ENCODE results near the gene HSPD1.
A peak's percentile ranks its signal among the peaks of the same experiment; 100 is the strongest.

HSPD1 gene

DNA sequence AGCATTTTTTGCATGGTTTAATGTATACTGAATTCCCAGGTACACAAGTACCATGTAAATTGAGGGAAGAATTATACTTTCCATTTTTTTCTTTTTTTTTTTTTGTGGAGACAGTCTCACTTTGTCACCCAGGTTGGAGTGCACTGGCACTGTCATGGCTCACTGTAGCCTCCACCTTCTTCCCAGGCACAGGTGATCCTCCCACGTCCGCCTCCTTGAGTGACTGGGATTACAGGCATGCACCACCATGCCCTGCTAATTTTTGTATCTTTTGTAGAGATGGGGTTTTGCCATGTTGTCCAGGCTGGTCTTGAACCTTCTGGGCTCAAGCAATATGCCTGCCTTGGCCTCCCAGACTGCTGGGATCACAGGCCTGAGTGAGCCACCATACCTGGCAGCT is 4.4 kb upstream of the HSPD1 start:
- TF ChIP-seq, protein P1, sequence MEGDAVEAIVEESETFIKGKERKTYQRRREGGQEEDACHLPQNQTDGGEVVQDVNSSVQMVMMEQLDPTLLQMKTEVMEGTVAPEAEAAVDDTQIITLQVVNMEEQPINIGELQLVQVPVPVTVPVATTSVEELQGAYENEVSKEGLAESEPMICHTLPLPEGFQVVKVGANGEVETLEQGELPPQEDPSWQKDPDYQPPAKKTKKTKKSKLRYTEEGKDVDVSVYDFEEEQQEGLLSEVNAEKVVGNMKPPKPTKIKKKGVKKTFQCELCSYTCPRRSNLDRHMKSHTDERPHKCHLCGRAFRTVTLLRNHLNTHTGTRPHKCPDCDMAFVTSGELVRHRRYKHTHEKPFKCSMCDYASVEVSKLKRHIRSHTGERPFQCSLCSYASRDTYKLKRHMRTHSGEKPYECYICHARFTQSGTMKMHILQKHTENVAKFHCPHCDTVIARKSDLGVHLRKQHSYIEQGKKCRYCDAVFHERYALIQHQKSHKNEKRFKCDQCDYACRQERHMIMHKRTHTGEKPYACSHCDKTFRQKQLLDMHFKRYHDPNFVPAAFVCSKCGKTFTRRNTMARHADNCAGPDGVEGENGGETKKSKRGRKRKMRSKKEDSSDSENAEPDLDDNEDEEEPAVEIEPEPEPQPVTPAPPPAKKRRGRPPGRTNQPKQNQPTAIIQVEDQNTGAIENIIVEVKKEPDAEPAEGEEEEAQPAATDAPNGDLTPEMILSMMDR (conservative IDR thresholded peaks at IDR 0.05): no peak
- TF ChIP-seq ZFX (IDR thresholded peaks at IDR 0.05): no peak
- H3K27ac ChIP-seq: no peak overlapping the region

DNA sequence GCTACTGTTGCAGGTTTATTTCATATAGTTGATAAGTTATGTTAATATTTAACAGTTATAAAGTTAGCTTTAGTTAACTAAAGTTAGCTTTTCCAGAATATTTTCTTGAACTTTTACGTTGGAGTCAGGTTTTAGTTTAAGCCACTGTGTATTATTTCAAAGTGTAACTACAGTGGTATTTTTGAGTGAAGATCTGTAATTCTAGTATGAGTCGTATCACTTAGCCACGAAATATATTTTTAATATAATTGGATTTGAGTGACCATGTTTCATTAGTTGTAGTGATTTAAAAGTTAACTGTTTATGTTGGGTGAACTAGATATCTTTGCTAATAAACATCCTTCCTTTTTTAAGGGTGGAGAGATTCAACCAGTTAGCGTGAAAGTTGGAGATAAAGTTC is 3.0 kb upstream of the HSPD1 start:
- TF ChIP-seq ZFX (IDR thresholded peaks at IDR 0.05): no peak
- TF ChIP-seq, protein P1 (conservative IDR thresholded peaks at IDR 0.05): no peak
- H3K27ac ChIP-seq: no peak overlapping the region

DNA sequence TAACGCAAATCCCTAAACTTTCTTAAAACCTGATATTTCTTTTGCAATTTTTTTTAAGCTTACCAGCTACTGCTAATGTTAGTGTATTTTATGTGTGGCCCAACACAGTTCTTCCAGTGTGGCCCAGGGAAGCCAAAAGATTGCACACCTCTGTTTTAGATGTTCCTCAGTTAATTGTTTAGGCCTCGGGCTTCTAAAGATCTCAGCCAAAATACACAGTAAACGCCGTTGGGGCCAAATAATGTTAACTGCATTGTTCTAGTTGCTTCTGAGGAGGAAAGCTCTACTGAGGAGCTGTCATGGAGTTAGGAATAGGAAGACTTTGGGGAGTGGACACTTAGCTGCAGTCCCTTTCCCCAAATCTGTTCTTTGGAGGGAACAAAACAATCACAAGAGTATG is 2.6 kb upstream of the HSPD1 start:
- H3K27ac ChIP-seq: peak overlapping the region; percentile 99; the same call in 1 of the 2 replicates
- TF ChIP-seq ZFX (IDR thresholded peaks at IDR 0.05): no peak
- TF ChIP-seq, protein P1 (conservative IDR thresholded peaks at IDR 0.05): no peak

DNA sequence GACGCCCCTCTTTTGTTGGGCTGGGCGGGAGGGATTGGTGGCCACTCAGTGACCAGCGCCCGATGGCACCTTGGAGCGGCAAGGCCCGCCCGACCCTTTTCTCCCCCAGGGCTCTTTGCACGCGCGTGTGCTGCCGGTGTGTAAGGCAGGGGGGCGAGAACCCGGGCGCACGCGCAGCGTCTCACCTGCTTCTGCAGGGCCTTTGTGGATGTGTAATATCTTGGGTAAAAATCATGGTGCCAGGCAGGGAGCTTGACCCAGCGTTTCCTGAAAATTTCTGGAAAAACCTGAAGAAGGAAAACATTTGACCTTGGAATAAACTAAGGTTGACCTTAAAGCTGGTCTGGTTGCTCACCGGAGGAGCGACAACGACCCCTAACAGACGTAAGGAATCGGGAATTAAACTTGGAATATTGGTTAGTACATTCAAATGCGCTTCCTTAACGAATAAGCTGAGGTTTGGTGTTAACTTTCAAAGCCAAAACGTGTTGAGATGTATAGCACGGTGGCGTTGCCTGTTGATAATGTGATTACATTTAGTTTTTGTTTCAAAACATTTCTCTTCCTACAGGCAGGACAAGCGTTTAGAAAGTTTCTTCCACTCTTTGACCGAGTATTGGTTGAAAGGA is 977 bp upstream of the HSPD1 start:
- TF ChIP-seq, protein P1 (conservative IDR thresholded peaks at IDR 0.05): no peak
- TF ChIP-seq ZFX (IDR thresholded peaks at IDR 0.05): peak; percentile 58
- peak overlapping the region; percentile 99 for H3K27ac ChIP-seq

DNA sequence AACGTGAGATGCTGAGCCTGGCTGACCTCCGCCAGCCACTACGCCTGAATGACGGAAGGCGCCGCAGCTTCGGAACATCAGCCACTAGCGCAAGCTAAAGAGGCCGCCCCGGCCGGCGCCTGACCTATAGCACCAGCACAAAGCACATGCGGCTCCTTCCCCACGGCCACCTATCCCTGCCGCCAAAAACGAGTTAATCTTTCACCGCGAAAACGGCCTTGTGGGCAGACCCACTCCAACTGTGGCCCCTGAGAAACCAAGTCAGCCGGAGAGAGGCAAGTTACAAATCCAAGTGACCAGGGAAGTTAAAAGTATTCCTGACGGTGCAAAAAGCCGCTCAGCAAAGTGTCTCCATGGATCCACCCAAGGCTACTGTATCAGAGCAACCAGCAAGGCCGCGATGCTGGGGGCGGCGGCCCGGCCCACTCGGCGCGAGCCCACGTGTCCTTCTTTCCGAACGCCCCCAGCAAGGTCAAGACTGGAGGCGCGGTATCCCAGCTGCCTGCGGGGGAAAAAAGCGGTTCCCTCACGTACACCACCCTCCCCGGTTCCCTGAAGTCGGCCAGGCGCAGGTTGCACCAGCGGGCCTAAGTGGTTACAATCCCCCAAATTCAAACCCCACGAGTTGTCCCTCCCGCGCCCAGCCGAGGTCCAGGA is 575 bp downstream of the HSPD1 start:
- peak overlapping the region; percentile 99 for H3K27ac ChIP-seq
- TF ChIP-seq, protein P1 (conservative IDR thresholded peaks at IDR 0.05): no peak
- TF ChIP-seq ZFX (IDR thresholded peaks at IDR 0.05): no peak

DNA sequence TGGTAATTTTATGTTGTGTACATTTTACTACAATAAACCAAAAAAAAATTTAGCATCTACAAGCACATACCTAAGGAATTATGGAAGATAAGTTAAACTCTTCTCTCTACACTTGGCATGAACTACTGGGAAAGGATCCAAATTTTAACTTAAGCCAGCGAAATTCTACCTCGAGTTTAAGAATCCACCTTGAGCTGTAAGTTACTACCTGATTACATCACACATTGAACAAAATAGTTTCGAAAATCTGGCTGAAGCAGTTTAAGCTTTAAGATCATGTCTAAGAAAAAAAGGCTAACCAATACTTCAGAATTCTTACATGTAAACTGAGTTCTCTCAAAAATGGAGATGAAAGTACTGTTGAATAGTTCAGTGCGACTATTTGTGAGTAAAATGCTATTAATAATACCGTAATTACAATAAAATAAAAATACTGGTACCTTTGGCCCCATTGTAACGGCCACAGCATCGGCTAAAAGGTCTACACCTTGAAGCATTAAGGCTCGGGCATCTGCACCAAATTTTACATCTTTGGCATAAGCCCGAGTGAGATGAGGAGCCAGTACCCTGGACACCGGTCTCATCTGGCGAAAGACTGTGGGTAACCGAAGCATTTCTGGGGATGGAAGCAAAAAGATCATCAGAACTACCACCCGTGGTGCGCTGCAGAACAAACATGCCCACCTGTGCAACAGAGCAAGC is 1.3 kb downstream of the HSPD1 start:
- TF ChIP-seq, protein P1 (conservative IDR thresholded peaks at IDR 0.05): no peak
- TF ChIP-seq ZFX (IDR thresholded peaks at IDR 0.05): no peak
- H3K27ac ChIP-seq: peak overlapping the region; percentile 99

DNA sequence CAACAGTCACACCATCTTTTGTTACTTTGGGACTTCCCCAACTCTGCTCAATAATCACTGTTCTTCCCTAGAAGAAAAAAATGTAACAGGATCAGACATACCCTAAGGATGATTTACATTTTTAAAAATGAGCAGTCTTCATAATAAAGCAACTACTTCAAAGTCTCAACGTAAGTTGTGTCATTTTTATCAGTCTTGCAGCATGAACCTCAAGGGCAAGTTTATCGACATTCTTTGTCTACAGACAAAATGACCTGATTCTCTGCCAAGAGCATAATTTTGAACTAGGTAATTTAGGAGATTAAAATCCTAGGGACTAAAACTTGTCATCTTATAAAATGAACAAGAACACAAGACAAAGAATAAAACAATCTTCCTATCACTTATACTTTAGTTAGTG is 2.3 kb downstream of the HSPD1 start:
- TF ChIP-seq, protein P1 (conservative IDR thresholded peaks at IDR 0.05): no peak
- no peak for TF ChIP-seq ZFX (IDR thresholded peaks at IDR 0.05)
- no peak overlapping the region for H3K27ac ChIP-seq

Data from C4-2B (cell line).